H1 (cell line): Measurements from ENCODE around the gene FNDC10. TPM values are rescaled to one million over a fixed set of nuclear protein-coding genes. Genes with fewer than 3 reads are reported as not detected.

Experiments used
- CTCF ChIA-PET: fragments of 300-600 bp; sonication (Branson Sonifier 250); formaldehyde crosslinking; loops from one replicate; lab custom pipeline; 2021; ENCODE audit not compliant: partially characterized antibody; lab: Charles Lee
- POLR2A ChIA-PET: fragments of 300-600 bp; sonication (Branson Sonifier 250); formaldehyde crosslinking; loops from one replicate; lab custom pipeline; 2021; ENCODE audit warnings: inconsistent platforms; ENCODE audit not compliant: partially characterized antibody; lab: Charles Lee
- DNase-seq, 2 experiments: peaks; one replicate each; pipeline versions ENCODE4 v3.0.0 to v3.0.0-alpha.2; 2010 to 2022; ENCODE audit warnings: low spot score in 2 of 2, low read depth in 1 of 2, mixed read lengths in 1 of 2
- FAIRE-seq: peaks from 2 replicates; lab custom pipeline; 2011; peaks lifted over from hg19 to GRCh38; lab: Jason Lieb, UNC
- H2AFZ ChIP-seq: 2 replicates; pipeline ENCODE4 v1.8.1; 2012; ENCODE audit warnings: low read length, inconsistent platforms
- H2AK5ac ChIP-seq: 2 replicates; pipeline ENCODE4 v1.6.1; 2013; ENCODE audit warnings: low read depth, low read length
- H2BK120ac ChIP-seq: replicated peaks from 2 replicates; pipeline ENCODE3; 2013; ENCODE audit warnings: low read depth, low read length, inconsistent platforms
- H2BK12ac ChIP-seq: 2 replicates; pipeline ENCODE4 v1.6.1; 2013; ENCODE audit warnings: low read depth, low read length
- H2BK15ac ChIP-seq: 2 replicates; pipeline ENCODE4 v1.6.1; 2013; ENCODE audit warnings: low read length
- H2BK20ac ChIP-seq: 2 replicates; pipeline ENCODE4 v1.6.1; 2013; ENCODE audit warnings: low read length
- H2BK5ac ChIP-seq: 2 replicates; pipeline ENCODE4 v1.6.1; 2013; ENCODE audit warnings: low read depth, low read length
- H3K14ac ChIP-seq: 2 replicates; pipeline ENCODE4 v1.6.1; 2013; ENCODE audit warnings: inconsistent platforms; ENCODE audit not compliant: insufficient read length
- H3K18ac ChIP-seq: 2 replicates; pipeline ENCODE4 v1.6.1; 2013; ENCODE audit warnings: low read length; ENCODE audit errors: extremely low read depth
- H3K23ac ChIP-seq: 2 replicates; pipeline ENCODE4 v1.6.1; 2013; ENCODE audit warnings: inconsistent platforms; ENCODE audit not compliant: insufficient read length
- H3K23me2 ChIP-seq: 2 replicates; pipeline ENCODE4 v1.6.1; 2013; ENCODE audit warnings: low read depth, low read length
- H3K27ac ChIP-seq: 2 replicates; pipeline ENCODE4 v1.6.1; 2011; ENCODE audit warnings: low read depth, low read length, inconsistent platforms
- H3K27me3 ChIP-seq, 4 experiments: replicated peaks in 1 of 4; 1 replicate in 1 of 4; 2 replicates in 3 of 4; pipeline versions ENCODE4 v1.6.1 to v1.8.1; 2011 to 2013; ENCODE audit warnings: low read length in 3 of 4, mild to moderate bottlenecking in 3 of 4, inconsistent platforms in 2 of 4, mixed read lengths in 2 of 4, moderate library complexity in 1 of 4; ENCODE audit not compliant: control insufficient read depth in 3 of 4, insufficient read depth in 3 of 4; ENCODE audit errors: extremely low read depth in 1 of 4
- H3K36me3 ChIP-seq, 4 experiments: 2 replicates each; pipeline versions ENCODE4 v1.6.1 to v1.8.1; 2011 to 2013; ENCODE audit warnings: mild to moderate bottlenecking in 4 of 4, low read length in 3 of 4, moderate library complexity in 2 of 4, control low read depth in 1 of 4, inconsistent platforms in 1 of 4; ENCODE audit not compliant: insufficient read depth in 4 of 4, control insufficient read depth in 2 of 4
- H3K4ac ChIP-seq: replicated peaks from 2 replicates; pipeline ENCODE3; 2013; ENCODE audit warnings: low read length, low read depth, mixed read lengths, inconsistent platforms; ENCODE audit not compliant: insufficient read length
- H3K4me1 ChIP-seq, 4 experiments: replicated peaks in 1 of 4; 1 replicate in 1 of 4; 2 replicates in 3 of 4; pipeline versions ENCODE4 v1.6.1 to v1.8.1; 2011 to 2013; ENCODE audit warnings: low read length in 3 of 4, inconsistent platforms in 2 of 4, mixed read lengths in 1 of 4; ENCODE audit not compliant: insufficient read depth in 4 of 4, control insufficient read depth in 3 of 4
- H3K4me2 ChIP-seq, 2 experiments: 2 replicates each; pipeline versions ENCODE4 v1.6.1 to v1.8.1; 2011 to 2013; ENCODE audit warnings: low read depth in 2 of 2, low read length in 2 of 2, control low read depth in 1 of 2, inconsistent platforms in 1 of 2, mild to moderate bottlenecking in 1 of 2; ENCODE audit not compliant: insufficient read depth in 1 of 2
- H3K4me3 ChIP-seq, 4 experiments: fragments of 200-600, 300-600 bp in 1 of 4; sonication (generic), shearing (Covaris generic), sonication (Bioruptor Twin) in 1 of 4; 2 replicates each; pipeline versions ENCODE4 v1.5.1 to v1.8.1; 2011 to 2016; ENCODE audit warnings: low read length in 4 of 4, low read depth in 3 of 4, control low read depth in 2 of 4, inconsistent platforms in 2 of 4, mild to moderate bottlenecking in 2 of 4, mixed read lengths in 1 of 4, moderate library complexity in 1 of 4; ENCODE audit not compliant: insufficient read depth in 2 of 4; ENCODE audit errors: extremely low read depth in 1 of 4
- H3K56ac ChIP-seq: replicated peaks from 2 replicates; pipeline ENCODE3; 2013; ENCODE audit warnings: low read depth, mild to moderate bottlenecking, mixed read lengths, low read length, inconsistent platforms; ENCODE audit not compliant: insufficient read length
- H3K79me1 ChIP-seq: 2 replicates; pipeline ENCODE4 v1.6.1; 2013; ENCODE audit warnings: low read depth, low read length, control low read depth
- H3K79me2 ChIP-seq, 2 experiments: 2 replicates each; pipeline versions ENCODE4 v1.6.1 to v1.8.1; 2012 to 2013; ENCODE audit warnings: low read length in 2 of 2, mild to moderate bottlenecking in 2 of 2, inconsistent platforms in 1 of 2; ENCODE audit not compliant: insufficient read depth in 2 of 2, control insufficient read depth in 1 of 2
- H3K9ac ChIP-seq, 4 experiments: replicated peaks in 1 of 4; 1 replicate in 1 of 4; 2 replicates in 3 of 4; pipeline versions ENCODE4 v1.6.1 to v1.8.1; 2011 to 2013; ENCODE audit warnings: low read depth in 3 of 4, low read length in 3 of 4, control low read depth in 2 of 4, mild to moderate bottlenecking in 2 of 4, moderate library complexity in 2 of 4, inconsistent platforms in 1 of 4; ENCODE audit errors: extremely low read depth in 1 of 4
- H3K9me3 ChIP-seq, 2 experiments: 2 replicates each; pipeline versions ENCODE4 v1.6.1 to v1.8.1; 2012 to 2013; ENCODE audit warnings: mild to moderate bottlenecking in 2 of 2, moderate library complexity in 2 of 2, control low read depth in 1 of 2, inconsistent platforms in 1 of 2, low read depth in 1 of 2, low read length in 1 of 2, mixed read lengths in 1 of 2; ENCODE audit not compliant: insufficient read depth in 2 of 2
- H4K20me1 ChIP-seq, 2 experiments: replicated peaks in 1 of 2; 2 replicates each; pipeline versions ENCODE3 to v1.8.1; 2011 to 2013; ENCODE audit warnings: inconsistent platforms in 2 of 2, low read length in 2 of 2, mild to moderate bottlenecking in 1 of 2; ENCODE audit not compliant: insufficient read depth in 2 of 2, control insufficient read depth in 1 of 2
- H4K5ac ChIP-seq: 2 replicates; pipeline ENCODE4 v1.6.1; 2013; ENCODE audit warnings: low read length, low read depth, mixed read lengths, inconsistent platforms; ENCODE audit not compliant: insufficient read length
- H4K8ac ChIP-seq: 2 replicates; pipeline ENCODE4 v1.8.0; 2013; ENCODE audit warnings: mild to moderate bottlenecking, moderate library complexity, low read length, inconsistent platforms; ENCODE audit not compliant: insufficient read depth; ENCODE audit errors: extremely low read depth
- H4K91ac ChIP-seq: replicated peaks from 2 replicates; pipeline ENCODE3; 2013; ENCODE audit warnings: low read length, mixed read lengths, inconsistent platforms; ENCODE audit not compliant: insufficient read length
- BACH1 ChIP-seq: IDR thresholded peaks from 2 replicates; pipeline ENCODE4 v1.6.1; 2012; ENCODE audit warnings: low read length, improper control_type of control experiment
- CEBPB ChIP-seq: IDR thresholded peaks from 2 replicates; pipeline ENCODE4 v1.6.1; 2012; ENCODE audit warnings: low read depth, low read length
- EZH2 ChIP-seq: fragments of 200-600 bp; sonication (generic); IDR thresholded peaks from 2 replicates; pipeline ENCODE4 v1.7.1; 2012; ENCODE audit warnings: low read depth, mild to moderate bottlenecking, moderate library complexity, low read length, inconsistent platforms; ENCODE audit not compliant: severe bottlenecking
- HDAC6 ChIP-seq: IDR thresholded peaks from one replicate; pipeline ENCODE4 v1.7.1; 2012; ENCODE audit warnings: low read depth, mild to moderate bottlenecking, inconsistent platforms, low read length, moderate library complexity
- JUND ChIP-seq: IDR thresholded peaks from 2 replicates; pipeline ENCODE4 v1.6.1; 2011; ENCODE audit warnings: mild to moderate bottlenecking, improper control_type of control experiment, low read length
- SP2 ChIP-seq: IDR thresholded peaks from 2 replicates; pipeline ENCODE4 v1.6.1; 2012; ENCODE audit warnings: mild to moderate bottlenecking, low read length, inconsistent platforms
- TAF1 ChIP-seq: IDR thresholded peaks from 2 replicates; pipeline ENCODE4 v1.6.1; 2011; ENCODE audit warnings: mild to moderate bottlenecking, low read depth, low read length
- TBP ChIP-seq: IDR thresholded peaks from 2 replicates; pipeline ENCODE4 v1.6.1; 2011; ENCODE audit warnings: low read depth, low read length, improper control_type of control experiment
- TEAD4 ChIP-seq: IDR thresholded peaks from 2 replicates; pipeline ENCODE4 v1.6.1; 2012; ENCODE audit warnings: low read depth, low read length, inconsistent platforms, mixed read lengths
- YY1 ChIP-seq: IDR thresholded peaks from 2 replicates; pipeline ENCODE4 v1.6.1; 2011; ENCODE audit warnings: low read depth, mild to moderate bottlenecking, low read length
- WGBS, 2 experiments: shearing (Covaris generic) in 1 of 2; methylation state at CpG; one replicate each; pipeline versions ENCODE4 v1.1.6 to v1.1.7; 2013 to 2015; ENCODE audit warnings: low lambda C conversion rate in 2 of 2, mixed read lengths in 2 of 2, inconsistent platforms in 1 of 2, low coverage in 1 of 2, missing lambda C conversion rate in 1 of 2; ENCODE audit not compliant: insufficient replicate concordance in 2 of 2, insufficient coverage in 1 of 2, insufficient read length in 1 of 2; ENCODE audit errors: extremely low coverage in 1 of 2, missing lambda C conversion rate in 1 of 2; 5-methylcytosine and 5-hydroxymethylcytosine counted together
- polyA plus RNA-seq, 7 experiments: library from polyadenylated mRNA; depleted of rRNA in 3 of 7; stranded (reverse) in 5 of 7; unstranded in 2 of 7; fragments of >200 nt in 5 of 7; fragments of 200-250 nt in 2 of 7; gene quantifications; 1 replicate in 5 of 7; 2 replicates in 1 of 7; 4 replicates in 1 of 7; pipeline versions ENCODE4 v1.2.1 to v1.2.3, GENCODE V29; 2011 to 2013; ENCODE audit warnings: missing spikeins in 2 of 7, mixed read lengths in 2 of 7
- total RNA-seq: library from RNA; stranded (reverse); fragmentation: NEBNext Ultra II Directional; extraction: Animal tissue kit (Norgen Biotek cat#: 25700); gene quantifications from 2 replicates; pipeline ENCODE4 v1.2.1, GENCODE V29; 2021
- TF ChIP-seq, protein P1 (sequence below): IDR thresholded peaks from 2 replicates; pipeline ENCODE4 v1.6.1; 2012; ENCODE audit warnings: inconsistent platforms

FNDC10 gene
- total and polyA plus RNA-seq, 2 of the 8 experiments (the other 6 are each of a cell fraction or from before 2014, with no cell fraction given), result 19.0 to 21.8 TPM

DNA sequence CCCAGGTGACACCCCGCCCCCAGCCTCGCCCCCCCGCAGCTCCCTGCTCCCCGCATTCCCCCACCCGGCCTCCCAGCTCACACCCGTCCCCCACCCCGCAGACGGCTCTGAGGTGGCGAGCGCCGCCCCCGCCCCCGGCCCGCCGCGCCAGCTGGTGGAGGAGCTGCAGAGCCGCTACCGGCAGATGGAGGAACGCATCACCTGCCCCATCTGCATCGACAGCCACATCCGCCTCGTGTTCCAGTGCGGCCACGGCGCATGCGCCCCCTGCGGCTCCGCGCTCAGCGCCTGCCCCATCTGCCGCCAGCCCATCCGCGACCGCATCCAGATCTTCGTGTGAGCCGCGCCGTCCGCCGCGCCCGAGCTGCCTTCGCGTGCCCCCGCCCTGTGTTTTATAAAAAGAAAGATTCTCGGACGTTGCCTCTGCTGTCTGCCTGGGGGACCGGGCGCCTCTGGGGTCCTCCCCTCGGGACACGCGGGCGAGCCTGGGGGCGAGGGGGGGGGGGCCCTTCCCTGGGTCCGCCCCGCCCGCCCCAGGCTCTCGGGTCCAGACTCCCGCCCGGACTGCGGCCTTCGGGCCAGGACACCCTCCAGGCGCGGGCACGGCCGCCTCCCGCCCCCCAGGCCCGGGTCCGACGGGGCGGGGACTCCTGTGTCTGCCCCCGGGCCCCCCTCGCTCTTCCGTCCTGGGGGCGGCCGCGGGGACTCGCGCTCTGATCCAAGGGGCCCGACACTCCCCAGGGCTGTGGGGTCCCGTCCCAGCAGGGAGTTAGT lies 30.4 kb upstream of the FNDC10 start:
- H3K9me3 ChIP-seq, result no peaks in the 10 kb centered on the region
- no peak for FAIRE-seq
- H3K14ac ChIP-seq, result no peak overlapping the region
- H2BK5ac ChIP-seq, result no peak overlapping the region
- H3K23me2 ChIP-seq, result peaks cover 9% of the 10 kb centered on the region; the same call in 1 of the 2 replicates
- H3K18ac ChIP-seq, result peak overlapping the region; percentile 60
- POLR2A ChIA-PET, result interaction anchor here (0.7 to 4.4 kb wide), 7 partner anchors 11 to 119 kb away, joined by 3 to 34 read pairs (median 3); partner anchors contain the start of genes ATAD3A and MIB2
- H4K8ac ChIP-seq, result peak overlapping the region; percentile 85
- no peak overlapping the region for H4K91ac ChIP-seq
- no peak overlapping the region for H3K9ac ChIP-seq
- no peak overlapping the region for H2BK20ac ChIP-seq
- WGBS, 2 experiments, result 9% methylated on average over 37 of the region's 81 CpGs; no CpG with 5 or more reads in 1 of the 2 experiments
- H3K56ac ChIP-seq, result peak overlapping the region; percentile 30
- H2BK120ac ChIP-seq, result no peak overlapping the region
- no peak overlapping the region for H2AK5ac ChIP-seq
- peaks cover 0 to 7% of the 10 kb centered on the region in 2 experiments for H4K20me1 ChIP-seq
- no peak overlapping the region for H2BK12ac ChIP-seq
- H3K4me3 ChIP-seq, result peak overlapping the region in 2 of 4 experiments; percentile 14 to 70; a peak in 3 of 8 replicates
- DNase-seq, result peak; percentile 67 to 89
- no peak overlapping the region for H2AFZ ChIP-seq
- H3K27me3 ChIP-seq, result peaks cover 8 to 23% (median 14%) of the 10 kb centered on the region in 4 experiments; a peak in 6 of 7 replicates
- H3K79me2 ChIP-seq, result no peaks in the 10 kb centered on the region
- no peak overlapping the region for H3K4ac ChIP-seq
- CTCF ChIA-PET, result interaction anchor here (0.7 to 3.8 kb wide), 3 partner anchors 10 to 52 kb away, joined by 3 to 21 read pairs (median 6); no protein-coding TSS in a partner anchor
- no peak overlapping the region for H2BK15ac ChIP-seq
- peak overlapping the region; percentile 38 to 63; a peak in 3 of 4 replicates for H3K4me2 ChIP-seq
- H3K4me1 ChIP-seq, result peaks cover 0 to 6% (median 2%) of the 10 kb centered on the region in 4 experiments; a peak in 4 of 7 replicates
- H3K79me1 ChIP-seq, result no peaks in the 10 kb centered on the region
- H3K23ac ChIP-seq, result no peak overlapping the region
- H3K27ac ChIP-seq, result no peak overlapping the region
- H4K5ac ChIP-seq, result no peak overlapping the region
- H3K36me3 ChIP-seq, result no peaks in the 10 kb centered on the region
- TF ChIP-seq YY1, result no peak
- TF ChIP-seq, protein P1, sequence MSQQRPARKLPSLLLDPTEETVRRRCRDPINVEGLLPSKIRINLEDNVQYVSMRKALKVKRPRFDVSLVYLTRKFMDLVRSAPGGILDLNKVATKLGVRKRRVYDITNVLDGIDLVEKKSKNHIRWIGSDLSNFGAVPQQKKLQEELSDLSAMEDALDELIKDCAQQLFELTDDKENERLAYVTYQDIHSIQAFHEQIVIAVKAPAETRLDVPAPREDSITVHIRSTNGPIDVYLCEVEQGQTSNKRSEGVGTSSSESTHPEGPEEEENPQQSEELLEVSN, result peak; percentile 99
- no peak for TF ChIP-seq EZH2
- 0 out of 2 replicates have a peak, but pooled peaks have one; percentile 8 for TF ChIP-seq BACH1
- no peak for TF ChIP-seq HDAC6
- TF ChIP-seq SP2, result no peak
- no peak for TF ChIP-seq TBP
- TF ChIP-seq JUND, result no peak
- TF ChIP-seq TAF1, result peak; percentile 27; the same call in 1 of the 2 replicates
- no peak for TF ChIP-seq CEBPB
- TF ChIP-seq TEAD4, result peak; percentile 20; the same call in 1 of the 2 replicates
